Activated CD8-positive, alpha-beta T cell treated with anti-CD3 and anti-CD28 coated beads for 36 hours (primary cell): ENCODE results near the gene EGFR. TPM values are rescaled to one million over a fixed set of nuclear protein-coding genes. Genes with fewer than 3 reads are reported as not detected.

ENCODE experiments used
- ATAC-seq: fragments of 200-7000 bp; cut with Tn5 transposase; one replicate; pipeline ENCODE4 v1.10.0; 2021; ENCODE audit warnings: mild to moderate bottlenecking, moderate library complexity
- CTCF ChIA-PET: fragments of 350-600 bp; sonication (Branson Sonifier 250); formaldehyde crosslinking; loops from one replicate; lab custom pipeline; 2021; ENCODE audit warnings: antibody characterized with exemption; lab: Charles Lee
- POLR2A ChIA-PET: fragments of 350-600 bp; sonication (Branson Sonifier 250); formaldehyde crosslinking; loops from one replicate; lab custom pipeline; 2021; ENCODE audit warnings: antibody characterized with exemption; lab: Charles Lee
- DNase-seq: peaks from one replicate; pipeline ENCODE4 v3.0.0-alpha.2; 2020
- H3K27ac Mint-ChIP-seq: one replicate; pipeline ENCODE4 v1.8.0; 2021; ENCODE audit warnings: mild to moderate bottlenecking, mixed read lengths
- H3K27me3 Mint-ChIP-seq: one replicate; pipeline ENCODE4 v1.8.0; 2021; ENCODE audit warnings: mixed read lengths
- H3K36me3 Mint-ChIP-seq: one replicate; pipeline ENCODE4 v1.8.0; 2021; ENCODE audit warnings: low read depth, mixed read lengths
- H3K4me1 Mint-ChIP-seq: one replicate; pipeline ENCODE4 v1.8.0; 2021; ENCODE audit warnings: low read depth, mixed read lengths
- H3K4me3 Mint-ChIP-seq: one replicate; pipeline ENCODE4 v1.8.0; 2021; ENCODE audit warnings: mild to moderate bottlenecking, moderate library complexity, mixed read lengths
- H3K9me3 Mint-ChIP-seq: one replicate; pipeline ENCODE4 v1.8.0; 2021; ENCODE audit warnings: mixed read lengths
- intact Hi-C: fragments of 100-400 bp; cut with micrococcal nuclease; formaldehyde crosslinking; loops from one replicate; pipeline ENCODE4 v1.10.0; 2022
- total RNA-seq, 2 experiments: library from RNA; stranded (reverse); gene quantifications; one replicate each; pipeline ENCODE4 v1.2.3, GENCODE V29; 2021
- TF ChIP-seq, protein P1 (sequence below): fragments of 200-600 bp; IDR thresholded peaks from one replicate; pipeline ENCODE4 v1.8.0; 2022; ENCODE audit warnings: antibody characterized with exemption, mild to moderate bottlenecking

EGFR gene
- total RNA-seq, 2 experiments from 2014 or later, result not detected

DNA sequence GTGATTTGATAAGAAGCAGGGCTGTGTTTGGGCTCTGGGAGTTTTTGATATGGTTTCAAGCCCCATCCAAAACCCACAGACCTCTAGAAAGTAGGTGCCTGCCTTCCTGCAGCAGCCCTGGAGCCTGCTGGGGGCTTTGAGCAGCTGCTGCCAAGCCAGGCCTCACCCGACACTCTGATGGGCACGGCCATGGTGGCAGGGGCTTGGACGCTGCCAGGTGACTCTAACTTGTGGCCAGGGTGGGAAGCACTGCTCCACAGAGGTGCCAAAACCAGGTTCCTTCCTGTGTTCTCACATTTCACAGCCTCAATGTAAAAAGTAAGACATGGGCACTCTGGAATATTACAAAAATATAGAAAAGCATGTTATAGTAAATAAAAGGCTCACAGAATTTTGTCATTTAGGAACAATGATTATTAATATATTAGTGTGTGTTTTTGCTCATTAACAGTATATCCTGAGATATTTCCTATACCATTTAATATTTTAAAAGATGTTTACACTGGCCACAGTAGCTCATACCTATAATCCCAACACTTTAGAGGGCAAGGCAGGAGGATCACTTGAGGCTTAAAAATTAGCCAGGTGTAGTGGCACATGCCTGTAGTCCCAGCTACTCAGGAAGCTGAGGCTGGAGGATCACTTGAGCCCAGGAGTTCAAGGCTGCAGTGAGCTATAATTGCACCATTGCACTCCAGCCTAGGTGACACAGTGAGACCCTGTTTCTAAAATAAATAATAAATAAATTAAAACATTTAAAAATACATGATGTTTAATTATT is 95.1 kb downstream of the EGFR start:
- Mint-ChIP-seq H3K4me3 (no peak overlapping the region), H3K27me3 (peaks cover 10% of the 10 kb centered on the region), H3K4me1 (no peaks in the 10 kb centered on the region), H3K27ac (no peak overlapping the region), H3K36me3 (no peaks in the 10 kb centered on the region), H3K9me3 (no peaks in the 10 kb centered on the region)
- DNase-seq (no peak), ATAC-seq (no peak)
- TF ChIP-seq, protein P1, sequence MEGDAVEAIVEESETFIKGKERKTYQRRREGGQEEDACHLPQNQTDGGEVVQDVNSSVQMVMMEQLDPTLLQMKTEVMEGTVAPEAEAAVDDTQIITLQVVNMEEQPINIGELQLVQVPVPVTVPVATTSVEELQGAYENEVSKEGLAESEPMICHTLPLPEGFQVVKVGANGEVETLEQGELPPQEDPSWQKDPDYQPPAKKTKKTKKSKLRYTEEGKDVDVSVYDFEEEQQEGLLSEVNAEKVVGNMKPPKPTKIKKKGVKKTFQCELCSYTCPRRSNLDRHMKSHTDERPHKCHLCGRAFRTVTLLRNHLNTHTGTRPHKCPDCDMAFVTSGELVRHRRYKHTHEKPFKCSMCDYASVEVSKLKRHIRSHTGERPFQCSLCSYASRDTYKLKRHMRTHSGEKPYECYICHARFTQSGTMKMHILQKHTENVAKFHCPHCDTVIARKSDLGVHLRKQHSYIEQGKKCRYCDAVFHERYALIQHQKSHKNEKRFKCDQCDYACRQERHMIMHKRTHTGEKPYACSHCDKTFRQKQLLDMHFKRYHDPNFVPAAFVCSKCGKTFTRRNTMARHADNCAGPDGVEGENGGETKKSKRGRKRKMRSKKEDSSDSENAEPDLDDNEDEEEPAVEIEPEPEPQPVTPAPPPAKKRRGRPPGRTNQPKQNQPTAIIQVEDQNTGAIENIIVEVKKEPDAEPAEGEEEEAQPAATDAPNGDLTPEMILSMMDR, result no peak
- CTCF ChIA-PET, result no interaction called here
- POLR2A ChIA-PET, result no interaction called here
- intact Hi-C loops, result no loop called here

DNA sequence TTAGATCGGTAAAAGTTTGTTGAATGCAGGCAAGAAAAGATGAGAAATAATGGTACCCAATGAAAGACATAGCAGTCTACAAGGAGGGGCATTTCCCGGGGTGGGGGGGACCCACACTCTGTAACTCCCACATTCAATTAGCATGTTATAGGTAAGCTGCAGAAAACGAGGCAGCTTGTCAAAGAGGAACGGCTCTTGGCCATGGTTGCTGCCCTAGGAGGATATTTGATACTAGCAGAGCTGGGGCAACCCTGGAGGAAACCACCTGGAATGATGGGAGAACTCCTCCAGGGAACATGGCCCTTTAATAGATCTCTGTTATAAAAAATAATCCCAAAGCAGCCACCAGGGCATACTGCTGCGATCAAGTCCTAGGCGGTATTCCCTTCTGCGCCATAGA is 98.5 kb downstream of the EGFR start:
- H3K9me3 Mint-ChIP-seq, result no peaks in the 10 kb centered on the region
- intact Hi-C loops, result no loop called here
- no peak overlapping the region for H3K27ac Mint-ChIP-seq
- TF ChIP-seq, protein P1, result no peak
- H3K27me3 Mint-ChIP-seq, result peaks cover 3% of the 10 kb centered on the region
- ChIA-PET CTCF (no interaction called here), POLR2A (no interaction called here)
- ATAC-seq (no peak), DNase-seq (no peak)
- no peak overlapping the region for H3K4me3 Mint-ChIP-seq
- H3K4me1 Mint-ChIP-seq, result no peaks in the 10 kb centered on the region
- no peaks in the 10 kb centered on the region for H3K36me3 Mint-ChIP-seq

DNA sequence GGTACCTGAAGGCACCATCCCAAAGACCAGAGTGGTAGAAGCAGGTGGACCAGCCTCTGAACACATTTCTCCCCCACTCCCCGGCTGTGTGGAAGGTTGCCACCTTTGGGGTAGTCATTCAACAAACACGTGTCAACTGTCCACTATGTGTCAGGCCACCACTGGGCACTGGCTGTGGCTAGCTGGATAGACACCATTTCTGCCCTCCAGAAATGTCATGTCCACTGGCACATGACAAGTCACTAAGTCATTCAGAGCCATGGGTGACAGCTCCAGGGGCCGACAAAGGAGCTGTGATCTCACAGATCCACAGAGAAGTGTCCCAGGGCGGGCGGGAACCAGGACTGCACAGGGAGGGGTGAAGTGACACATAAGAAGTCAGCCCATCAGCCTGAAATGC is 99.6 kb downstream of the EGFR start:
- Mint-ChIP-seq H3K27ac (no peak overlapping the region), H3K9me3 (no peaks in the 10 kb centered on the region), H3K4me1 (no peaks in the 10 kb centered on the region), H3K36me3 (no peaks in the 10 kb centered on the region), H3K27me3 (peaks cover 4% of the 10 kb centered on the region), H3K4me3 (no peak overlapping the region)
- no peak for ATAC-seq
- intact Hi-C loops, result no loop called here
- CTCF ChIA-PET, result no interaction called here
- DNase-seq, result no peak
- POLR2A ChIA-PET, result no interaction called here
- TF ChIP-seq, protein P1, result no peak

DNA sequence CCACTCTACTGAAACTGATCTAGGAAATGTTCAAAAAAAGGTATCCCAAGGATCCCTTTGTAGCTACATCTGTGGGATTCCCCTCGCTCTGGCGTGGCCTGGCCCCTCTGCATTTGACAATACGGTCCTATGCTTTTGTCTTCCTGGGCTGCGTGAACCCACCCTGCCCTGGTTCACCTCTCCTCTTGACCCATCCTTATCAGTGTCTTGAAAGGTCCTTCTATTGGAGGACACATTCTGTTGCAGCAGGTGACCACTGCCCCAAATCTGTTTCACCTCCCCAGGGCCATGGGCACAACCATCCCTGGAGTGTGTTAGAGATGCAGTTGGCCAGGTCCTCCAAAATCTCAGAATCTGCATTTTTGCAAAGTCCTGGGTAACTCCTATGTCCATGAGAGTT is 100.8 kb downstream of the EGFR start:
- no peak overlapping the region for H3K4me3 Mint-ChIP-seq
- no peaks in the 10 kb centered on the region for H3K36me3 Mint-ChIP-seq
- H3K27ac Mint-ChIP-seq, result no peak overlapping the region
- TF ChIP-seq, protein P1, result no peak
- ATAC-seq (no peak), DNase-seq (no peak)
- intact Hi-C loops, result no loop called here
- H3K27me3 Mint-ChIP-seq, result peaks cover 4% of the 10 kb centered on the region
- CTCF ChIA-PET, result no interaction called here
- POLR2A ChIA-PET, result no interaction called here
- no peaks in the 10 kb centered on the region for H3K9me3 Mint-ChIP-seq
- H3K4me1 Mint-ChIP-seq, result no peaks in the 10 kb centered on the region

DNA sequence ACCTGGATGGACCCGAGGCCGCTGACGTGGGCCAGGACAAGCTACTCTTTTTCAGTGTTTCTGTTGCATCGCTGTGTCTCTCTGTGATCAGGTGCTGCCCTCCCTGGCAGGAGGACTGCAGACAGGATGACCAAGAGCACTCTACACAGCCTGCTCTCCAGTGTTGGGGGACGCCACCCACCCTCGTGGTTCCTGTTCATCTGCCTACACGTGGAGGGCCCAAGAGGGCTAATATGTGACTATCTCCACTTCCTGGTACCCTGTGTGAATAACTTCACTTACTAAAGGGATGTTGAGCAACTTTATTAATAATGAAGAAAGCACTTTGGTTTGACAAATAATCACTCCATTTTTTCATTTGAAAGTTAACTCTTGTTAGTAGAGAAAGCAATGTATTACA is 101.3 kb downstream of the EGFR start:
- ChIA-PET POLR2A (no interaction called here), CTCF (no interaction called here)
- intact Hi-C loops, result no loop called here
- ATAC-seq, result no peak
- H3K9me3 Mint-ChIP-seq, result no peaks in the 10 kb centered on the region
- H3K4me3 Mint-ChIP-seq, result no peak overlapping the region
- no peaks in the 10 kb centered on the region for H3K4me1 Mint-ChIP-seq
- no peaks in the 10 kb centered on the region for H3K36me3 Mint-ChIP-seq
- H3K27me3 Mint-ChIP-seq, result peaks cover 4% of the 10 kb centered on the region
- TF ChIP-seq, protein P1, result no peak
- H3K27ac Mint-ChIP-seq, result no peak overlapping the region
- DNase-seq, result no peak
